Measurements from ENCODE around the gene ERF.

DNA sequence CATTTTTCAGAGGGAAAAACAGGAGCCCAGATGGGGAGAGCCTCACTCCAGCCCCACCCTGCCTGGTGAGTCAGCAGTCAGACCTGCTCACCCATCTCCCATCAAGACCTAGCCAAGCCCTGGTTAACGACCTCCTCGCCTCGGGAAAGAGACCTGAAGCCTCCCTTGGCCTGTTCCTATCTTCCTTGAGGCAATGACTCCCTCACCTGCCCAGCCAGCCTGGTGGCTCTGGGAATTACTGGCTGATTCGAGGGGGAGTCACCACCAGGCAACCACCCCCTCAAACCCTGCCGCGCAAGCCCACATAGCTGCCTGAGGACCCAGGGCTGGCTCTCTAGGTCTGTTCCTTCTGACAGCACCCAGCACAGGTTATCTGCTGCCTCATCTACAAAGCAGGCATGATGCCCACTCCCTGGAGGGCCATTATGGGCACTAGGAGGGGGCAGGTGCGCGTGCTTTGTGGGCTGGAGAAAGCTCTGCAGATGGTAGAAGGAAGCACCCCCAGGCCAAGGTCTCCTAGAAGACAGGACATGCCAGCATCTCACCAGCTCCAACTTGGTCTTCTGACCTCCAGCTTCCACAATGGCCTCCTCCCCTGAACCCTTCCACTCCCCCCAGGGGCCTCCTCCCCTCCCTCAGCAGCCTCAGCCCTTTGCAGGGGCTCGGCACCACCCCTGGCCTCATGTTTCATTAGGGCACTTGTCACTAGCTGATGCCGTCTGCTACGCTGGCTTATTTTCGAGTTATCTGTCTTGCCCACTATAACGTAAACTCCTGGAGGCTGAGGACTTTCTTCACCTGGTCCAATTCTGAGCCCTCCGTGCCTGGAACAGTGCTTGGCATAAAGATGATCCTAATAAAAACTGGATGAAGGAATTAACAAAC, 47.8 kb downstream of the ERF start:
- TF ChIP-seq, protein P1, sequence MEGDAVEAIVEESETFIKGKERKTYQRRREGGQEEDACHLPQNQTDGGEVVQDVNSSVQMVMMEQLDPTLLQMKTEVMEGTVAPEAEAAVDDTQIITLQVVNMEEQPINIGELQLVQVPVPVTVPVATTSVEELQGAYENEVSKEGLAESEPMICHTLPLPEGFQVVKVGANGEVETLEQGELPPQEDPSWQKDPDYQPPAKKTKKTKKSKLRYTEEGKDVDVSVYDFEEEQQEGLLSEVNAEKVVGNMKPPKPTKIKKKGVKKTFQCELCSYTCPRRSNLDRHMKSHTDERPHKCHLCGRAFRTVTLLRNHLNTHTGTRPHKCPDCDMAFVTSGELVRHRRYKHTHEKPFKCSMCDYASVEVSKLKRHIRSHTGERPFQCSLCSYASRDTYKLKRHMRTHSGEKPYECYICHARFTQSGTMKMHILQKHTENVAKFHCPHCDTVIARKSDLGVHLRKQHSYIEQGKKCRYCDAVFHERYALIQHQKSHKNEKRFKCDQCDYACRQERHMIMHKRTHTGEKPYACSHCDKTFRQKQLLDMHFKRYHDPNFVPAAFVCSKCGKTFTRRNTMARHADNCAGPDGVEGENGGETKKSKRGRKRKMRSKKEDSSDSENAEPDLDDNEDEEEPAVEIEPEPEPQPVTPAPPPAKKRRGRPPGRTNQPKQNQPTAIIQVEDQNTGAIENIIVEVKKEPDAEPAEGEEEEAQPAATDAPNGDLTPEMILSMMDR (IDR thresholded peaks at IDR 0.05; ENCODE audit: low read depth, low read length, poor library complexity, severe bottlenecking), result no peak
- no peak for TF ChIP-seq EZH2phosphoT487 (IDR thresholded peaks at IDR 0.05; ENCODE audit: borderline replicate concordance, low read length)

All from DOHH2 (cell line).